GM21381 (cell line): ENCODE measurements around the gene LTBP1.

ENCODE experiments used
- ATAC-seq: cut with Tn5 transposase; IDR thresholded peaks from one replicate; pipeline ENCODE4 v1.9.1; 2021; ENCODE audit warnings: mild to moderate bottlenecking, moderate library complexity; ENCODE audit not compliant: unreplicated experiment

The LTBP1 gene

GRCh38 chr2:33395655-33396249 lies 449.0 kb downstream of the LTBP1 start:
- no peak for ATAC-seq

- ATAC-seq = no peak
These were observed 457.6 kb downstream of the LTBP1 start for GRCh38 chr2:33404321-33404720.

GRCh38 chr2:33406622-33407021 lies 459.9 kb downstream of the LTBP1 start:
- no peak for ATAC-seq

- ATAC-seq = no peak
These were observed 461.4 kb downstream of the LTBP1 start for GRCh38 chr2:33408109-33408508.

GRCh38 chr2:33409417-33409955 lies 462.7 kb downstream of the LTBP1 start:
- no peak for ATAC-seq

- no peak for ATAC-seq
These were observed 465.0 kb downstream of the LTBP1 start for GRCh38 chr2:33411765-33412164.

- ATAC-seq = no peak
These were observed 466.2 kb downstream of the LTBP1 start for GRCh38 chr2:33412920-33413319.

GRCh38 chr2:33419581-33420200 lies 472.9 kb downstream of the LTBP1 start:
- ATAC-seq = no peak

GRCh38 chr2:33420726-33421125 lies 474.0 kb downstream of the LTBP1 start:
- no peak for ATAC-seq

GRCh38 chr2:33421820-33422219 lies 475.1 kb downstream of the LTBP1 start:
- ATAC-seq = no peak

GRCh38 chr2:33425161-33425560 lies 478.4 kb downstream of the LTBP1 start:
- ATAC-seq = no peak

- no peak for ATAC-seq
These were observed 478.9 kb downstream of the LTBP1 start for GRCh38 chr2:33425586-33426031.

GRCh38 chr2:33426666-33427231 lies 480.0 kb downstream of the LTBP1 start:
- ATAC-seq = no peak

- ATAC-seq = no peak
These were observed 483.3 kb downstream of the LTBP1 start for GRCh38 chr2:33430077-33430476.

GRCh38 chr2:33430856-33431255 lies 484.1 kb downstream of the LTBP1 start:
- no peak for ATAC-seq

- ATAC-seq = no peak
These were observed 486.1 kb downstream of the LTBP1 start for GRCh38 chr2:33432871-33433270.

GRCh38 chr2:33433279-33434235 lies 486.8 kb downstream of the LTBP1 start:
- ATAC-seq = no peak

- no peak for ATAC-seq
These were observed 488.8 kb downstream of the LTBP1 start for GRCh38 chr2:33435518-33435917.

GRCh38 chr2:33436083-33436482 lies 489.3 kb downstream of the LTBP1 start:
- no peak for ATAC-seq

GRCh38 chr2:33437297-33437696 lies 490.5 kb downstream of the LTBP1 start:
- ATAC-seq = no peak

GRCh38 chr2:33437815-33438214 lies 491.1 kb downstream of the LTBP1 start:
- ATAC-seq = no peak
